22Rv1 (cell line): ENCODE results near the gene PDE1A.

Source experiments
- ZFX ChIP-seq: fragments of 450-650 bp; IDR thresholded peaks from 2 replicates; pipeline ENCODE4 v1.6.1; 2017; ENCODE audit warnings: antibody characterized with exemption, borderline replicate concordance
- TF ChIP-seq, protein P1 (sequence below): fragments of 450-650 bp; IDR thresholded peaks from 2 replicates; pipeline ENCODE4 v1.5.1; 2017; ENCODE audit warnings: mild to moderate bottlenecking

DNA sequence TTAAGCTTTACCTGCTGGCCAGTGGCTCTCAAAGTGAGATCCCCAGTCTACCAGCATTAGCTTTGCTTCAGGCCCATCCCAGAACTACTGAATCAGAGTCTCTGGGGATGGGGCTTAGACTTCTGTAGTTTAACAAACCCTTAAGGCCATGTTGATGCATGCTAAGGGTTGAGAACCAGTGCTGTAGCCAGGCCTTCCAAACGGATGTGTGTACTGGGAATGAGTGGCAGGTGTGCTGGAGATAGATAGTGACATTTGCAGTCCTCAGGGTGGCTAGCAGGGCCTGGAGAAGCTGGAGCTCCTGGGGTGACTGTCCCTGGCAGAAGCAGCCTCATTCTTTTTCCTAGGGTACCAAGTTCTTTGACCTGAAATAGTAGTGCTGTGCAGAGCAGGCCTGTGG, 292.6 kb downstream of the PDE1A start:
- TF ChIP-seq, protein P1, sequence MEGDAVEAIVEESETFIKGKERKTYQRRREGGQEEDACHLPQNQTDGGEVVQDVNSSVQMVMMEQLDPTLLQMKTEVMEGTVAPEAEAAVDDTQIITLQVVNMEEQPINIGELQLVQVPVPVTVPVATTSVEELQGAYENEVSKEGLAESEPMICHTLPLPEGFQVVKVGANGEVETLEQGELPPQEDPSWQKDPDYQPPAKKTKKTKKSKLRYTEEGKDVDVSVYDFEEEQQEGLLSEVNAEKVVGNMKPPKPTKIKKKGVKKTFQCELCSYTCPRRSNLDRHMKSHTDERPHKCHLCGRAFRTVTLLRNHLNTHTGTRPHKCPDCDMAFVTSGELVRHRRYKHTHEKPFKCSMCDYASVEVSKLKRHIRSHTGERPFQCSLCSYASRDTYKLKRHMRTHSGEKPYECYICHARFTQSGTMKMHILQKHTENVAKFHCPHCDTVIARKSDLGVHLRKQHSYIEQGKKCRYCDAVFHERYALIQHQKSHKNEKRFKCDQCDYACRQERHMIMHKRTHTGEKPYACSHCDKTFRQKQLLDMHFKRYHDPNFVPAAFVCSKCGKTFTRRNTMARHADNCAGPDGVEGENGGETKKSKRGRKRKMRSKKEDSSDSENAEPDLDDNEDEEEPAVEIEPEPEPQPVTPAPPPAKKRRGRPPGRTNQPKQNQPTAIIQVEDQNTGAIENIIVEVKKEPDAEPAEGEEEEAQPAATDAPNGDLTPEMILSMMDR, result no peak
- TF ChIP-seq ZFX, result no peak
